ENCODE measurements around the gene FMNL1.
"Not testable (repeated sequence)": the region's sequence is repeated elsewhere in the genome, so short reads cannot be mapped to it uniquely, and the experiment has no call there.

Gene FMNL1

DNA sequence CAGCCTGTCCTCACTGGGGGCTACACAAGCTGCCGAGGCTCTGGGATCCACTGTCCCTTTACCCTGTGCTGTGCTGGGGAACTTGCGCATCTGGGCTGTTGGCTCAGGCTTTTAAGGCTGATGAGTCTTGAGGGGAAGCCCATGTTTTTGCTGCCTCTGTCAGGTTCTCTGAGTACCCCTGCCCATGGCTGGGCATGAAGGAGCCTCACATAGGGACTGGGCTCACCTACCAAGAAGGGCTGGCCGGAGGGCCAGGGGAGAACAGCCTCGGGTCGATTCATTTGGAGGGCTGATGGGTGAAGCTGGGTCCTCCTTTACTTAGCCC lies 14.6 kb downstream of the FMNL1 start:
- no peak for DNase-seq

DNA sequence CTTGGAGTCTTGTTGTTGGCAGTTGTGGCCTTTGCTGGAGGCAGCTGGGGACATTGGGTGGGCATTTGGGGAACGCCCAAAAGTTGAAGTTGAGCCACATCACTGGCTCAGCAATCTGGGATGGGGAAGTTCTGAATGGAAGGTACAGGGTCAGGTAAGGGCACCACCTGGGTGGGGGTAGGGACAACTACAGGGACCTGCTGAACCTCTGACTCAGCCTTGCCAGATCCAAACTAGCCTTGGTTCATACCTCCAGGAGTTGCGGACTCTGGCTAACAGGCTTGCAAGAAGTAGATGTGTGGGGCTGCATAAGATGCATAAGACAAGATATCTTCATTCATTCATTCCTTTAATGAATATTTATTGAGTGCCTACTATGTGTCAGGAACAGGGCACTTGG lies 16.0 kb downstream of the FMNL1 start:
- no peak for DNase-seq

DNA sequence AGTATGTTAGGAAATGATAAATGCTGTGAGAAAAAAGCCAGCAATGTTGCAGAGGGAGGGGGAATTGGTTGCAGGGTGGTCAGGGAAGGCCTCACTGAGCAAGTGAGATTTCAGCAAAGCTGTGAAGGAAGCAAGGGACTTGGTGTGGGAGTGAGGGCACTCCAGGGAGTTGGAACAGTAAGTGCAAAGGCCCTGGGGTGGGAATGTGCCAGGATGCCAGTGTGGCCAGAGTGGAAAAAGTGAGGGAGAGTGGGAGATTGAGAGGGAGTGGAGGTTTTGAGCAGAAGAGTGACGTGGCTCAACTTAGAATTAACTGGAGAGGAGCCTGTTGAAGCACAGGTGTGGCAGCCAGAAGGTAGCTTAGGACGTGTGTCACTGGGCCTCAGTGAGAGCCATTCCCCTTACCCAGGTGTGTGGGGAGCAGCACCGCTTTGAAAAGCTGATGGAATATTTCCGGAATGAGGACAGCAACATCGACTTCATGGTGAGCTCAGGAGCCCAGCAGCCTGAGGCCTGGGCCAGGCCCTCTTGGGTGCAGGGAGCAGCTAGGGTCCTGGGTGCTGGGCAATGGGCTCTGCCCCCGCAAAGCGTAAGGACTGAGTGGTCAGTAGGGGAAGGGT lies 16.6 kb downstream of the FMNL1 start:
- DNase-seq, result no peak

DNA sequence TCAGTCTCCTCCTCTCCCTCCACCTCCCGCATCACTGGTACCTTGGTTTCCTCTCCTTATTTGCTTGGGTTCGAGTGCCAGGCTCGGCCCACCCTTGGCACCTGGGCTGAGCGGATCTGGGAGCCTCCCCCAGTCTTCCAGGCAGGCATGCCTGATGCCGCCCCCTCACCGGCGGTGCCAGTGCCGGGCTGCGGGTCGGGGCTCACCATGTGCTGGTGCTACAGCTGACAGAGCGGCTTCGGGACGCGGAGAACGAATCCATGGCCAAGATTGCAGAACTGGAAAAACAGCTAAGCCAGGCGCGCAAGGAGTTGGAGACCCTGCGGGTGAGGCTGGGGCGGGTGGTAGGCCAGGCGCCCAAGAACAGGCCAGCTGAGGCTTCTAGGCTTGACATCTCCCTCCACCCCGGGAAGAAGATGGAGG lies 19.2 kb downstream of the FMNL1 start:
- no peak for DNase-seq

DNA sequence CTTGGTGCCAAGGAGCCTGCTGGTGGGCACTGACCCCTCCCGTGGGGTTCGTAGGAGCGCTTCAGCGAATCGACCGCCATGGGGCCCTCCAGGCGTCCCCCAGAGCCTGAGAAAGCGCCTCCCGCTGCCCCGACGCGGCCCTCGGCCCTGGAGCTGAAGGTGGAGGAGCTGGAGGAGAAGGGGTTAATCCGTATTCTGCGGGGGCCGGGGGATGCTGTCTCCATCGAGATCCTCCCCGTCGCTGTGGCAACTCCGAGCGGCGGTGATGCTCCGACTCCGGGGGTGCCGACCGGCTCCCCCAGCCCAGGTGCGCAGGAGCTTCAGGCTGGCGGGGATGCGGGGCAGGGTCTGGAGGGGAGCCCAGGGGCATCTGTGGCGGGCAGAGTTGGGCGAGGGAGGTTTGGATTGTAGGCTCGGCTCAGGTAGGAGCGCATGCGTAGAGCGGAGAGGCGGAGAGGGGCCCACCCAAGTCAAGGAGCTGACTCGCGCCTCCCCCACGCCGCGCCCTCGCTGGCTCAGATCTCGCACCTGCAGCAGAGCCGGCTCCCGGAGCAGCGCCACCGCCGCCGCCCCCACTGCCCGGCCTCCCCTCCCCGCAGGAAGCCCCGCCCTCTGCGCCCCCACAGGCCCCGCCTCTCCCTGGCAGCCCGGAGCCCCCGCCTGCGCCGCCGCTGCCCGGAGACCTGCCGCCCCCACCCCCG lies 19.8 kb downstream of the FMNL1 start:
- no peak for DNase-seq

DNA sequence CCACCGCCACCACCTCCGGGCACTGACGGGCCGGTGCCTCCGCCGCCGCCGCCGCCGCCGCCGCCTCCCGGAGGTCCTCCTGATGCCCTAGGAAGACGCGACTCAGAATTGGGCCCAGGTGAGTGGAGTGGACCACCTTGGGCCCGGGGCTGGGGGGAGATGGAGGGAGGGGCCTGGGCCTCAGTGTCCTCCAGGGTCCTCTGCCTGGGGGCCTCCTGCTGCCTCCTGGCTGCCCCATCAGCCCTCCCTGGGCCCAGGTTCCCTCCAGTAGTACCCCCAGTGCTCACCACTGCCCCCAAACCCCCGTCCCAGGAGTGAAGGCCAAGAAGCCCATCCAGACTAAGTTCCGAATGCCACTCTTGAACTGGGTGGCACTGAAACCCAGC lies 20.3 kb downstream of the FMNL1 start:
- DNase-seq, result no peak

DNA sequence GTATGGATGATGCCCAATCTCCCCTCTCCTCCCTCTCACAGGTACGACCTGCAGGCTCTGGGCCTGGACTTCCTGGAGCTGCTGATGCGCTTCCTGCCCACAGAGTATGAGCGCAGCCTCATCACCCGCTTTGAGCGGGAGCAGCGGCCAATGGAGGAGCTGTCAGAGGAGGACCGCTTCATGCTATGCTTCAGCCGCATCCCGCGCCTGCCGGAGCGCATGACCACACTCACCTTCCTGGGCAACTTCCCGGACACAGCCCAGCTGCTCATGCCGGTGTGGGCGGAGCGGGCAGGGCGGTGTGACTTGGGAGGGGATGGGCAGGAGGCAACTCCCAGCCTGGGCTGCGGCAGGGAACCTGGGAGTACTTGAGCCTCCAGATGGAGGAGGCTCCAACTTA lies 22.1 kb downstream of the FMNL1 start:
- DNase-seq, result no peak

DNA sequence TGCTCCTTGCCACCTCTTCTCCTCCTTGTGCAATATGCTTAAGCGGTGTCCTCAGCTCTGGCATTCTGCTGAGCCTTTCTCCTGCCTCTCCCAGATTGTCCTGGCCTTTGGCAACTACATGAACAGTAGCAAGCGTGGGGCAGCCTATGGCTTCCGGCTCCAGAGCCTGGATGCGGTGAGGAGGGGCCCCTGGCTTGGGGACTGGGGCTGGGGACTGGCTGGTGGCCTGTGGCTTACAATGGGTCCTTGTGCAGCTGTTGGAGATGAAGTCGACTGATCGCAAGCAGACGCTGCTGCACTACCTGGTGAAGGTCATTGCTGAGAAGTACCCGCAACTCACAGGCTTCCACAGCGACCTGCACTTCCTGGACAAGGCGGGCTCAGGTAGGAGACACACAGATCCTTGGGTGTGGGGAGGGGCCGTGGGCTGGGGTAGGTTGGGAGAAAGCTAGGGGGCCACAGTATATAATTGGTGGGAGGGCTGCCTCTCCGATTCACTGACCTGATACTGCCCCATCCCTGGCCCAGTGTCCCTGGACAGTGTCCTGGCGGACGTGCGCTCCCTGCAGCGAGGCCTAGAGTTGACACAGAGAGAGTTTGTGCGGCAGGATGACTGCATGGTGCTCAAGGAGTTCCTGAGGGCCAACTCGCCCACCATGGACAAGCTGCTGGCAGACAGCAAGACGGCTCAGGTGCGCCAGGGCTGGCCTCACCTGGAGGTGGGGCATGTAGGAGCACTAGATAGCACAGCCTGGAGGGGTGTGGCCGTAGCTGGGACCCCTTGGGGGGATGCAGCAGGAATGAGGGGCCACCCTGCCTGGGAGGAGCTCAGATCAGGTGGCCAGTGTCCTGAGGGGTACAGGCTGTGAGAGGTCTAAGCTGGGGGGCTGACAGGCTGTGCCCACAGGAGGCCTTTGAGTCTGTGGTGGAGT lies 23.3 kb downstream of the FMNL1 start:
- no peak for DNase-seq

DNA sequence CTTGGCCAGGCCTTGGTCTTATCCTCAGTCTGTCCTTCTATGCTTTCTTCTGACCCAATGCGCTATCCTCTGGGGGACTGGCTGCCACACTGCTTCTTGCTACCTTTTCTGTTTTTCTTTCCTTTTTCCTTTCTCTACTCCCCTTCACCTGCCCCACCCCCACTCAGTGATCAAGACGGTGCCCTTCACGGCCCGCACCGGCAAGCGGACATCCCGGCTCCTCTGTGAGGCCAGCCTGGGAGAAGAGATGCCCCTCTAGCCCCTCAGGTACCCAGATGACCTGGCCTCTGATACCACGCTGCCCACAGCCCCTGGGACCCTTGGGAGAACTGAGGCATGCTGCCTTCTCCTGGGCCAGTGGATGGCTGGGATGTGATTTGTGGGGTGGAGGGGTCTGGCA lies 24.7 kb downstream of the FMNL1 start:
- no peak for DNase-seq

DNA sequence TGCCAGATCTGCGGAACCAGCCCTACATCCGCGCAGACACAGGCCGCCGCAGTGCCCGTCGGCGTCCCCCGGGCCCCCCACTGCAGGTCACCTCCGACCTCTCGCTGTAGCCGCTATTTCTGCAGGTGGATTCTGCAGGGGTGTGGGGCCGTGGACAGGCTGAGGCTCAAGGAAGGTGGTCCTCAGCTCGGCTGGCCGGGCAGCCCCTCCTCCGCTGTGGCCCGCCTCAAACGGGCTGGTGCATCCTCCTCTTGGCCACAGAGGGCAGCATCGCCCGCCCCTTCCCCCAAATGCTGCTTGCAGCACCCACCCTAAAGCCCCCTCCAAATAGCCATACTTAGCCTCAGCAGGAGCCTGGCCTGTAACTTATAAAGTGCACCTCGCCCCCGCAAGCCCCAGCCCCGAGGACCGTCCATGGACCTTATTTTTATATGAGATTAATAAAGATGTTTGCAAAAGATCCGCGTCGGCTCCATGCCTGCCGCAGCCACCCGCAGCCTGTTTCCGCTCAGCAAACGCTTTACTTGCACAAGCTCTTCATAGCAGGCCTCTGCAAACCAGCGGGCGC lies 25.3 kb downstream of the FMNL1 start:
- DNase-seq, result no peak

DNA sequence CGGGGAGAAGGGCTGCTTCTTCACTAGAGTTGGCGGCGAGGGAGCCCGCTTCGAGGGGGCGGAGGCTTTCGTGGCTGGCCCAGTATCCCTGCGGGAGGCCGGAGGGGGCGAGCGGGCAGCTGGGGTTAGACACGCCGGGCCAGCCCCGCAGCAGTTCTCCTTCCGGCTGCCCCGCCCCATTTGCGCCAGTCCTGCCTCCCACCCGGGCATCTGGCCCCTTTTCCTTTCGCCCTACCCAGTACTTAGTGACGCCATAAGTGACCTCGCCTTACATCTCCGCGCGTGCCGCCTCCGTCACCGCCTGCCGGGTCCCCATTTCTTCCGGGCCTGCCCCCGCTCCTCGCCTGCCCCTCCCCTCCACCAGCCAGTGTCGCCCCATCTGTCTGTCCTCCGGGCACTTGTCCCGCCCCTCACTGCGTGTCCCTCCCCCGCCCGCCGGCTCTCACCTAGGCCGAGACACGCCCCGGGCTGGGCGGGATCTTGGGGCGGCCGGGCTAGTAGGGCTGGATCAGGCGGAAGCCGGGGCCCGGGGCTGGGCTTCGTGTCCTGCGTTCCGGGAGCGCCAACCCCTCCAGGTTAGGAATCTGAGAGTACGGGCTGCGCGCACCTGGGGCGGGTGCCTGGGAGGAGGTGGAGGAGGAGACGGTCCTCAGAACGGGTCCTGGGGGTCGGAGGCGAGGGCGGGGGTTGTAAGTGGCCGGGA lies 25.9 kb downstream of the FMNL1 start:
- peak; percentile 98 for DNase-seq

DNA sequence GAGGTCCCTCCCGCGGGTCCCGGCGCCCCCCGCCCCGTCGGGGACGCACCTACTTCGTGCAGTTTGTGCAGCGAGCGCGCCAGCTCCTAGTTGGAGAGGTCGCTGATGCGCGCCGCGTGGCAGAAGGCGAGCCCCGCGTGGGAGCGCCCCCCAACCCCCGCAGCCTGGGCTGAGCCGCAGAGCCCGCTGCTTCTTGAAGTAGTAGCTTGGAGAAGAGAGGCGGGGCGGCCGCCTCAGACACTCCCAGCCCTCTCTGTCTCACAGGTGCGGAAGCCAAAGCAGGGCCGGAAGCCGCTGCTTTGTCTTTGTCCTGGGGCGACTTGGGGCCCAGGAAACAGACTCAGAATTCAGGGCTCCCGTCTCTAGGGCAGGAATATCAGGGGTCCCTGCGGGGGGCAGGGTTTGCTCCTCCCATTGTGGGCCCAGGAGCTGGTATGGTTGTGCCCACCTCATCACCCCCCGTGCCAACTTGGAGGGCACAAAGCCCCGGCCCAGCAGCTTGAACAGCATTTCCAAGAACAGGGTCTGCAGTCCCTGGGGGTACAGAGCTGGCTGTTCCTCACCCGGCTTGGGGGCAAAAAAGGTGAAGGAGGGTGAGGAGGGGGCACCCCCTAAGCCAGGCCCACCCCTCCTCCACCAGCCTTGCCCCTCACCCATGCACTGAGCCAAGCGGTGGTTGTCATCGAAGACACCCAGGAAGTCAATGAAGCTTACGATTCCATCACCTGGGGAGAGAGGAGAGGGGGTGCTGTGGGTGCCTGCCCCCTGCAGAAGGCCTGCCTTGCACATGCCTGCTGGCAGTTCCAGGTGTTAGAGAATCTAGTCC lies 26.7 kb downstream of the FMNL1 start:
- peak; percentile 84 for DNase-seq

DNA sequence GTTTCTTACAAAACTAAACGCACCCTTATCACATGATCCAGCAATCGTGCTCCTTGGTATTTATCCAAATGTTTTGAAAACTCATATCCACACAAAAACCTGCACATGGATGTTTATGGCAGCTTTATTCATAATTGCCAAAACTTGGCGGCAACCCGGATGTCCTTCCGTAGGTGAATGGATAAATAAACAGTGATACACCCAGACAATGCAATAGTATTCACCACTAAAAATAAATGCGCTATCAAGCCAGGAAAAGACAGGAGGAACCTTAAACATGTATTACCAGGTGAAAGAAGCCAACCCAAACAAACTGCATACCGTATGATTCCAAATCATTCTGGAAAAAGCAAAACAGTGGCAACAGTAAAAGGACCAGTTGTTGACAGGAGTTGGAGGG lies 30.2 kb downstream of the FMNL1 start:
- DNase-seq, result no peak

DNA sequence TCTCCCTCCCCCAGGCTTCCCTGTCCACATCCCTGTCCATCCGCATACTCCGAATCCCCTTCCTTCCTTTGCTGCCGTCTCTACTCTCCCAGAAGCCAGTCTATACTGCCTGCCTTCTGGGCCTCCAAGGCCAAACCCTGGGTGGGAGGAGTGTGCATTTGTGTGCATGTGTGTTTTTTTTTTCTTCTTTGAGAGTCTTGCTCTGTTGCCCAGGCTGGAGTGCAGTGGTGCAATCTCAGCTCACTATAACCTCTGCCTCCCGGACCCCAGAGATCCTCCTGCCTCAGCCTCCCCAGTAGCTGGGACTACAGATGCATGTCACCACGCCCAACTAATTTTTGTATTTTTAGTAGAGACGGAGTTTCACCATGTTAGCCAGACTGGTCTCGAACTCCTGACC lies 31.6 kb downstream of the FMNL1 start:
- DNase-seq, result not testable (repeated sequence)

DNA sequence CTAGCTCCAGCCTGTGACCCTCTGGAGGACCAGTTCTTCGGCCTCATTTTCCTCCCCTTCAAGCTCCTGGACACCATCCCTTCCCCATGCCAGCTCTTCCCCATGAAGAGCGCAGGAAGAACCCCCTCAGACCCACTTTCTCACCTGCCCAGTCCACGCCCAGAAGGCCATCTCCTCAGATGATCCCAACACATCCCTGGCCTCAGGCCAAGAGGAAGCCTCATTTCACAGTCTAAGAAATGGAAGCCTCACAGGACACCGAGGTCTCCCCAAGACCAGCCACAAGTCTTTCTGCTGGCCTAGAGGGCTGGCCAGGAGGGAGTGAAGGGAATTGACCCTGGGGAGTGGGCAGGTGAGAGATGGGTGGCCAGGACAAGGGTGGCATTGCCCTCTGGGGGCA lies 32.2 kb downstream of the FMNL1 start:
- no peak for DNase-seq

DNA sequence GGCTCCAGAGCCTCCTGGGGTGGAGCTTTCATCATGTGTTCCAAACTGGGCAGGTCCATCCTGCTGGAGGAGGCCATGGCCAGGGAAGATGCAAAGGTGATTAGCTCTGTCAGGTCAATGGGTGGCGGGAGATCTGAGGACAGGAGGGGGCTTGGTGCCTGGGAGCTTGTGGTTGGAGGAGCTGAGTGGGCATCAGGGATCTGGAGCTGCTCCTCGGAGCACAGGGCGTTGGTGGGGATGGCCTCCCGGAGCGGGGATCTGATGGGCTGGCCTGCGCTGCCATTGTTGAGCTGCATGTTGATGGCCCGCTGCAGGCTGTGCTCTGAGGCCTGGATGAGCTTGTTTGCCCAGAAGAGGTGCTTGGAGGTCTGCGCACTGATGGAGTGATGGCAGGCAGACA lies 33.7 kb downstream of the FMNL1 start:
- no peak for DNase-seq

DNA sequence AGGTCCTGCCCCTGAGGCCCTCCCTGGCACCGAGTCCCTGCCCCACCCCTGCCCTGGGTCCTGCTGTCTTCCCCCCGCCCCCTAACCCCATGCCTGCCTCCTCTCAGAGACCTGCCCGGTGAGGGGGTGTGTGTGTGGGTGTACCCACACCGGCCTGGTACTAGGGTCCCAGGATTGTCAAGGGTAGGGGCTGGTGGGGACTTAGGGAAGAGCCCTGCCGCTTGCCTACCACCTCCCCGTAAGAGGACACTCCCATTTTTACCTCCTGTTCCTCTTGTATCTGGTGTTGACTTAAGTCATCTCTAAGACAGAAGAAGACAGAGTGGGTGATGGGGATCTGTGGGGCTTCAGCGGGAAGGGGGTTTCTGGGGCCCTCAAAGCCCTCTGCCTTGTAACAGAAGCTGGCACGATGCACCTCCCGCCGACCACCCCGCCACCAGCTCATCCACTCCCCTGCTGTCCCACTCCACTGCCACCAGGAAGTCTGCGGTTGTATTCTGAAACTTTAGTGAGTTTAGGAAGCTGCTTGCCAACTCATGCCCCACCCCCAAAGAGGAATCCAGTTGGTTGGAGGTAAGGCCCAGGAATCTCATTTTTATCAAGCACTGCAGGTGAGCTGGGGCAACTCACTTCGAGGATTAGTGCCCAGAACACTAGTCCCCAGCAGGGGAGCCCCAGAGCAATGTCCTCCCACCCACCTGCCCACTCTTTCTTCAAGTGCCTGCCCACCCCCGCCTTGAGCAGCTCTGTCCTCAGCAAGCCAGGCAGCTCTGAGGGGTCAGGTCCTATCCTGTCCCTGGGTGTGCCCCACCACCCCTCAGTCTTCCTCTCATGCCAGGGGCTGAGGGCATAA lies 34.7 kb downstream of the FMNL1 start:
- DNase-seq, result no peak

DNA sequence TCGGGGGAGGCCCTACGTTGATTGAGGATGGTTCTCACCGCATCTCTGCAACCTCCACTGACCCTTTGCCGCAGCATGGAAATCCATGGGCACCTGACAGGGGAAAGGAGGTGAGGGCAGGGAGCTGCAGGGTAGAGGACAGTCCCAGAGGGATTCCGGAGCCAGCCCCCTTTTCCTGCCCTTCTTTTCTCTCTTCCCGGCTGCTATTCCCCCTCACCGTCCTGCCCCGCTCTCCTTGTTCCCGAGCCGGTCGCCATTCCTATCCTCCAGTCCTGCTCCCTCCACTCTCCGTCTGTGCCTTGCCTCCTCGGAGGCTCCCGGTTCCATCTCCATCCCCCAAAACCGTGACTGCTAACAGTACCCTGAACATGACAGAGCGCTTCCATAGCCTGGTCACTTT lies 35.4 kb downstream of the FMNL1 start:
- no peak for DNase-seq

DNA sequence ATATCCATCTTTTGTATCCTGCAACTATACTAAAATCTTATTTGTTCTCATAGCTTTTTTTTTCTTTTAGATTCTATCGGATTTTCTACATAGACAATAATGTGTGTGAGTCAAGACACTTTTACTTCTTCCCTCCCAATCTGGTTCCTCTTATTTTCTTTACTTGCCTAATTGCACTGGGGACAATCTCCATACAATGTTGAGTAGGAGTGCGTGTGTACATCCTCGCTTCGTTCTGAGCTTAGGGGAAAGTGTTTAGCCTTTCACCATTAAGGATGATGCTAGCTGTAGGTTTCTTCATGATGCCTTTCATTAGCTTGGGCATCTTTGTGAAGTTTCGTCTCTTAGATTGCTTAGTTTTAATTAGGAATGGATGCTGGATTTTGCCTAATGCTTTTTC lies 37.3 kb downstream of the FMNL1 start:
- DNase-seq, result no peak

DNA sequence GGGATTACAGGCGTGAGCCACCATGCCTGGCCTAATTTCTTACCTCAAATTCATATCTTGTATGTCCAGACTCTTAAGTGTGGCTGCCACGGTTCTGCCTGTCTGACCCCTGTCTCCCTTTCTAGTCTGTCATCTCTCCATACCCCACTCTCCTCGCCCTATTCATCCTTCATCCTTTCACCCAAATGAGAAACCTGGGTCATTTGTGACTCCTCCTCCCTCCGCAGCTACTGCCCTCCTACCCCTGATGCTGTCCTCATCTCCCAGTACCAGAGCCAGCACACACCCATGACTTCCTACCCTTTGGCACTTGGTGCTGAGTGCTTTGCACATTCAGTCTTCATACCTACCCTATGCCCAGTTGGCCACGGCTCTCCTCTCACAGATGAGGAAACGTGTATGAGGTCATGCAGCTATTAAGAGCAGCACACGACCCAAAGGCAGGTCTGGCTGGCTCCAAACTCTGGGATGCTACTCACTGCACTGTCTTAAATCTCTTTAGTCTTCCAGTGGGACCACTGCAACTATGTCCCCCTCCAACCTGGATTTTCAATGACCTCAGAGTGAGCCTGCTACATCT lies 38.6 kb downstream of the FMNL1 start:
- no peak for DNase-seq

Measured in CD4-positive, alpha-beta T cell treated with Interleukin-10 for 1 hour (primary cell).